Muscle layer of duodenum (tissue), 2 donors: ENCODE measurements around the gene GRIA1.
"Not testable (repeated sequence)": the region's sequence is repeated elsewhere in the genome, so short reads cannot be mapped to it uniquely, and the experiment has no call there.

ENCODE experiments used
- H3K27ac ChIP-seq: one replicate; pipeline ENCODE4 v1.7.0; 2013; ENCODE audit warnings: mild to moderate bottlenecking, low read length
- H3K27me3 ChIP-seq: one replicate; pipeline ENCODE4 v1.7.0; 2013; ENCODE audit warnings: low read depth, mild to moderate bottlenecking, control low read depth, low read length
- H3K36me3 ChIP-seq, 2 donors: one replicate each; pipeline ENCODE4 v1.7.0; 2013; ENCODE audit warnings: low read length in 2 of 2, control low read depth in 1 of 2, mild to moderate bottlenecking in 1 of 2; ENCODE audit not compliant: insufficient read depth in 2 of 2, control insufficient read depth in 1 of 2
- H3K4me1 ChIP-seq, 2 donors: one replicate each; pipeline ENCODE4 v1.7.0; 2013; ENCODE audit warnings: low read length in 2 of 2, mild to moderate bottlenecking in 2 of 2, control low read depth in 1 of 2, moderate library complexity in 1 of 2; ENCODE audit not compliant: insufficient read depth in 2 of 2, control insufficient read depth in 1 of 2
- H3K4me3 ChIP-seq, 2 donors: one replicate each; pipeline ENCODE4 v1.7.0; 2013; ENCODE audit warnings: low read length in 2 of 2, low read depth in 1 of 2, mild to moderate bottlenecking in 1 of 2
- H3K9me3 ChIP-seq, 2 donors: one replicate each; pipeline ENCODE4 v1.7.0; 2013; ENCODE audit warnings: low read length in 2 of 2, control low read depth in 1 of 2, mild to moderate bottlenecking in 1 of 2; ENCODE audit not compliant: control insufficient read depth in 1 of 2
- donor health status: healthy.

The GRIA1 gene

DNA sequence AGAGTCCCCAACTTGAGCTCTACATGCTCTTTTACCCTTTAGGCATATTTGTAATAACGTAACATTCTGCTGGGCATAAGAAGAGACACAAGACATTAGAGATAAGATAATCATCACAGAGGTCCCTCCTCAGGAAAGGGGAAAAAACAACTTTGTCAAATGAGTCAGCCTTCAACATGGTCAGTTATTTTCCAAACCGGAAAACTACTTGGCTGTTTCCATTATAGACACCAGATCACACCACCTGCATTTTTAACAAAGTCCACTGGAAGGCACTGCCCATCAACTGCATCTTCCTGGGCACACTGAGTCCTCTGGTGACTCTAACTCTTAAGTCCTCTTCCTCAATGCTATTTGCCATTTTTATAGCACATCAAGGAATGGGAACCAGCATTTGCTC is 326.4 kb downstream of the GRIA1 start:
- Histone ChIP-seq H3K4me3 (no peak overlapping the region), H3K36me3 (no peaks in the 10 kb centered on the region), H3K9me3 (no peaks in the 10 kb centered on the region), H3K4me1 (no peaks in the 10 kb centered on the region), H3K27ac (no peak overlapping the region), H3K27me3 (no peaks in the 10 kb centered on the region)

- H3K4me3 ChIP-seq: no peak overlapping the region
- H3K4me1 ChIP-seq: no peaks in the 10 kb centered on the region
- H3K9me3 ChIP-seq: no peaks in the 10 kb centered on the region
- no peaks in the 10 kb centered on the region for H3K27me3 ChIP-seq
- H3K27ac ChIP-seq: no peak overlapping the region
- H3K36me3 ChIP-seq: no peaks in the 10 kb centered on the region
These were observed 328.2 kb downstream of the GRIA1 start for GRCh38 chr5:153818626-153819025.

DNA sequence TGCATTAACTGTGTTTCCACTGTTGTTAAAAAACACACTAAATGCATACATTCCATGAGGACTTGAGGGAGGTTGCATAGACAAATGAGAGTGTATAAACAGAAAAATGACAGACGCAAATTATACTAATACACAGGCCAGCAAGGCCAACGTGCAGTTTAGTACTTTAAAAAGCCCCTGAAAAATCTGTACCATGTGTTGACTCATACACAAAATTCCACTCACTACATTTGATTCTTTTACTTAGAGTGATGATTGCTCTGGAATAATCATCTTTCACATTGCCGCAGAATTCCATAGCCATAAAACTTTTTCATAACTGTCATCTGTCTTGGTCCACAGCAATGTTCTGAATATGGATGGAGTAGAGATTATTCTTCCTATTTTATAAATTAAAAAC is 332.6 kb downstream of the GRIA1 start:
- H3K27me3 ChIP-seq: no peaks in the 10 kb centered on the region
- no peaks in the 10 kb centered on the region for H3K36me3 ChIP-seq
- H3K9me3 ChIP-seq: peaks cover 0 to 3% of the 10 kb centered on the region in 2 donors
- H3K4me1 ChIP-seq: no peaks in the 10 kb centered on the region
- no peak overlapping the region for H3K27ac ChIP-seq
- H3K4me3 ChIP-seq: no peak overlapping the region

DNA sequence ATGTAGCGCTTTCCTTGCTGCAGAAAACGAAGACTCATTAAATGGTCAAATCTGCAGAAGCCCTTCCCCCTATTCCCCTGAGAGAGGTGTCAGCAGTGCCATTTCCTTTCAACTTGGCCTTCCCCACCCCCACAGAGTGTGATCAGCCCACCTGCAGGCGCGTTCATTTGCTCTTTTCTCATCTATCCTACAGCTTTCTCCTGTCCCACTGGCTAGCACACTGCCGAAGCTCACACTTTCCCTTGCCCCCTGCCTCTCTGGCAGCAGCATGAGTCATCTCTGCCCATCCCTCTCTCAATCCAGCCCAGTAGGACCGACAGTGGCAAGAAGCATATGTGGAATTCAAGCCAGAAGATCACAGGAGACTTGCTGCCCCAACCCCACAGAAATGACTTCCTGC is 334.4 kb downstream of the GRIA1 start:
- Histone ChIP-seq H3K27ac (no peak overlapping the region), H3K27me3 (no peaks in the 10 kb centered on the region), H3K36me3 (no peaks in the 10 kb centered on the region), H3K4me3 (no peak overlapping the region), H3K9me3 (peaks cover 0 to 6% of the 10 kb centered on the region in 2 donors), H3K4me1 (no peaks in the 10 kb centered on the region)

- Histone ChIP-seq H3K9me3 (peaks cover 0 to 6% of the 10 kb centered on the region in 2 donors), H3K4me3 (no peak overlapping the region), H3K4me1 (no peaks in the 10 kb centered on the region), H3K27ac (no peak overlapping the region), H3K27me3 (no peaks in the 10 kb centered on the region), H3K36me3 (no peaks in the 10 kb centered on the region)
These were observed 336.9 kb downstream of the GRIA1 start for GRCh38 chr5:153827397-153827796.

DNA sequence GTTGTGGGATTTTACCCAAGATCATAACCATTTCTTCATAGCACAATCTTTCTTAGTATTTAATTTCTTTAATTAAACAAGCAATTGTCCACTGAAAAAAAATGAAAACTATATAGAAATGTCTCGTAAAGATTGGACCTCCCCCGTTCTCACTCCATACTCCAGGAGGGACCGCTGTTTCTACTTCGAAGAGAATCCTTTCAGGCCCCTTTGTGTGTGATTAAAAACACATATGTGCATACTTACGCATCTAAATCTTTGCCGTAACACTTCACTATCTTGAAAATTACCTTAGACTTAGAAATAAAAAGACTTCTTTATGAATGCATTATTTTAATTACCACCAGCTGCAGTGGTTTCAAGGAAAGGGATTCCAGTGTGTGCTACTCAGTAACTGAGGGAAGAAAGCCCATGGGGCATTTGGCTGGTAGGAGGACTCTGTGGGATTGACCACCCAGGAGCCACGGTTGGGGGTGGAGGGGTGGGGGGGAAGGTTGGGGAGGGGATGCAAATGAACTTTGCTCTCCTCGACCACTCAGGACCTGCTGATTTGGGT is 339.1 kb downstream of the GRIA1 start:
- Histone ChIP-seq H3K4me1 (no peaks in the 10 kb centered on the region), H3K4me3 (no peak overlapping the region), H3K27me3 (no peaks in the 10 kb centered on the region), H3K27ac (no peak overlapping the region), H3K9me3 (peaks cover 0 to 6% of the 10 kb centered on the region in 2 donors), H3K36me3 (no peaks in the 10 kb centered on the region)

GRCh38 chr5:153831973-153832372 is 341.5 kb downstream of the GRIA1 start:
- Histone ChIP-seq H3K27ac (no peak overlapping the region), H3K27me3 (no peaks in the 10 kb centered on the region), H3K36me3 (no peaks in the 10 kb centered on the region), H3K9me3 (peaks cover 0 to 6% of the 10 kb centered on the region in 2 donors), H3K4me1 (no peaks in the 10 kb centered on the region), H3K4me3 (no peak overlapping the region)

DNA sequence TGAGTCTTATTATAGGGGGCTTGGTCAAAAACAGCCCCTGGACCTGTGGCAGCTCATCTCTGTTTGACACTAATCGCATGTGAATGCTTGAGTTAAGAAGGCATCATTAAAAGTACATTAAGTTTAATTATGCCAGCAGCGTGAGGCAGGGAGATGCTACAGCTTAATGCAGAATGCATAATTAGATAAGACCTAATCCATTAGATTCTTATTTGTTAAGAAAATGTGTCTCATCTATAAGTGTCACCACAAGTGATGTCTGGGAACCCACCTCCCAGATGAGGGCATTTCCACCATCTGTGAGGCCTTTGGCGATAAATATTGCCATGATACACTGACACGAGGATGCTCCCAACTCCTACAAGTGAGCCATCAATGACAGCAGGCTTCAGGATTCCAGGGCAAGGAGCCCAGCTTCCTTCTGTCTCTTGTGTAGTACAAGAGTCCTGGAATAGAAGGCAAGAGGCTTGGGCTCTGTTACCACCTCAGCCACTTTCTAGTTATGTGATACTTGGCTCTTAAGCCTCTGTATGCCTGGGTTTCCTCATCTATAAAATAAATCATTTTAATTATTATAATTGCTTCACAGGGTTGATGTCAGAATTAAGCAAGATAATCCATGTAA is 345.5 kb downstream of the GRIA1 start:
- no peaks in the 10 kb centered on the region for H3K9me3 ChIP-seq
- H3K27ac ChIP-seq: no peak overlapping the region
- H3K27me3 ChIP-seq: no peaks in the 10 kb centered on the region
- H3K4me1 ChIP-seq: no peaks in the 10 kb centered on the region
- no peak overlapping the region for H3K4me3 ChIP-seq
- H3K36me3 ChIP-seq: no peaks in the 10 kb centered on the region

- not testable (repeated sequence) for H3K36me3 ChIP-seq, H3K4me1 ChIP-seq, H3K4me3 ChIP-seq, H3K27ac ChIP-seq, H3K9me3 ChIP-seq, H3K27me3 ChIP-seq
These were observed 359.0 kb downstream of the GRIA1 start for GRCh38 chr5:153849303-153850113.

DNA sequence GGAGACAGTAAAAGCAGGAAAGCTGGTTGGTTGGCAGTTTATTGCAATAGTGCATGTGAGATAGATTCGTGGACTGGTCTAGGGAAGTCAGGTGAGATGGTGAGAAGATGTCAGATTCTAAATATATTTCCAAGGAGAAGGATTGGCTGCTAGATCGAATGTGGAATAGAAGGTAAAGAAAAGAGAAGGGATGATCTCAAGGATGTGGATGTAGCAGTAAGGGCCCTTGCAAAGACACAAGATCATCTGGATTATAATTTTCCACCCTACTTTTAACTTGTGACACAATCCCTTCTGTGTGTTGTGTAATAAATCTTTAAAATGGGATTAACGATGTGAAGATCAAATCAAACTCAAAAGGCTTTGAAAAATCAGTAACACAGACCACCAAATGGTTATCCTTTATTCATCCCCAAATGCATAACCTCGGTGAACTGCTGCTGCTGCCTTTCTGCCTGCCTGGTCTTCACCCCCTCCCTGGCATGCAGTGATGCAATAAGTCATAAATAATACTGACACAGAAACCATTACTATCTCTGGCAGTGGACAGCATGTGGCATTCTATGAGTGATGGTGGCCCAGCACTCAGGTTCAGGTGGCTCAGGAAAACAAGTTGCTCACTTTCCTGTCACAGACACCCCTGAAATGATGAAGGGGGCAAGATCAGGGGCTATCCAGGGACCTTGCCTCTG is 369.9 kb downstream of the GRIA1 start:
- H3K4me1 ChIP-seq: no peaks in the 10 kb centered on the region

GRCh38 chr5:153862906-153863305 is 372.4 kb downstream of the GRIA1 start:
- not testable (repeated sequence) for H3K4me3 ChIP-seq, H3K9me3 ChIP-seq, H3K4me1 ChIP-seq, H3K27me3 ChIP-seq, H3K27ac ChIP-seq, H3K36me3 ChIP-seq

More for the DNA sequence above, 369.9 kb downstream of the GRIA1 start:
- Histone ChIP-seq H3K36me3 (no peaks in the 10 kb centered on the region), H3K9me3 (peaks cover 0 to 3% of the 10 kb centered on the region in 2 donors), H3K27me3 (no peaks in the 10 kb centered on the region), H3K4me3 (no peak overlapping the region), H3K27ac (no peak overlapping the region)
